GM19035 (cell line): ENCODE measurements around the gene GRIN3A.
"Not testable (repeated sequence)": the region's sequence is repeated elsewhere in the genome, so short reads cannot be mapped to it uniquely, and the experiment has no call there.

ENCODE experiments used
- ATAC-seq: cut with Tn5 transposase; IDR thresholded peaks from one replicate; pipeline ENCODE4 v1.9.1; 2021; ENCODE audit not compliant: unreplicated experiment

The GRIN3A gene

GRCh38 chr9:101585740-101586139, 152.7 kb downstream of the GRIN3A start:
- no peak for ATAC-seq

DNA sequence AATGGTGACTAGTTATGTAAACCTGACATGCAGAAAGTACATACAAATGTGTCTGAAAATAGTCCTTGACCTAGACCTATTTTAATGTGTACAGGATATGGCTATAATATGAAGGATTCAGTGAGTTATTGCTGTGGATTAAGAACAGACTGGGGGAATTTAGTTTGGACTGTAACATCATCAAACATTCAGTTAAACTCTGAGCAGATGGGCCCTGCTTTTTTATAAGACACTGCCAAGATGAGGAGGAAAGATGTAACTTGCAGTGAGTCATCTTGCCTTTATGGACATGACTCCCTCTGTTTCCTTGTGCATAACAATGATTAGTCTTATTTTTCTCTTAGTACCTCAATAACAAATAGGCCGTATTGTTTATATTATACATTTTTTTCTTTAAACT, 155.9 kb downstream of the GRIN3A start:
- ATAC-seq = no peak

- ATAC-seq = no peak
These were observed 158.5 kb downstream of the GRIN3A start for GRCh38 chr9:101579711-101580545.

DNA sequence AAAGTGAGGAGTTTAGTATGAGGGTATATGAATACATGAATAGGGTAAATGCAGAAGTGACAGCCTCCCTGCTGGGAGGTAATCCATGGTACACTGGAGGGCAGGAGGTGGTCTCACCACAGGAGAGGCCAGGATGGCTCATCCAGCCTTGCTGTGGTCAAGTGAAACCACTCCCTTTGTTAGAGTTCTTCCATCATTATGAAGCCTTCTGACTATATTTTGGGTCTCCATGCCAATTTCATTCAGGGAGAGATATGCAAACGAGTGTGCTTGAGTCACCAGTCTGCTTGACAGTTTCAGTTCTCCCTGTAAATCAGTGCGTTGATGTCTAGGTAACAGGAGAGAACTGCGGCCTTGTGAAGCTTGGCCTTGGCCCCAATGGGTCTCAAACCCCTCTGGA, 160.1 kb downstream of the GRIN3A start:
- no peak for ATAC-seq

DNA sequence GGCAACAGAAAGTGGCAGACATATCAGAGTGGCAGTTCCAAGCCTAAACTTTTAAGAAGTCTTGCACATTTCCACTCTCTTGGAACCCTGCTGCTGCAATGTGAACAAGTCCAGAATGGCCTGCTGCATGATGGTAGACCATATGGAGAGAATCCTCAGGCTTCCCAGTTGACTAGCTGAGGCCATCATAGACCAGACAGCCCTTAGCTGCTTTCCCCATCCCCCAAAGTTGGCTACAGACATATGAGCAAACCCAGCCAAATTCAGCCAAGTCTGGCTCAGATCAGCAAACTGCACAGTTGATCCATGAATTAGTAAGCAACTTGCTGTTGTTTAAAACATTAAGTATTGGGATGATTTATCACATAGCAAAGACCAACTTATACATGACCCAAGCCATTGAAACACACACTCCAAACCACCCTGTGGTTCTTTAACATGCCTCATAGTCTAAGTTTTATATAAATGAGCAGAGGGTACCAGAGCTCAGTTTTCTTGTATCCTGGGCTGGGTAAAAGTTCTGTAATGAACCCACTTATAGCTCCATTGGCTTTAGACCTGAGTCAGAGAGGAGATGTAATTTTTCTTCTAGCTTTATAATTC, 163.6 kb downstream of the GRIN3A start:
- no peak for ATAC-seq

DNA sequence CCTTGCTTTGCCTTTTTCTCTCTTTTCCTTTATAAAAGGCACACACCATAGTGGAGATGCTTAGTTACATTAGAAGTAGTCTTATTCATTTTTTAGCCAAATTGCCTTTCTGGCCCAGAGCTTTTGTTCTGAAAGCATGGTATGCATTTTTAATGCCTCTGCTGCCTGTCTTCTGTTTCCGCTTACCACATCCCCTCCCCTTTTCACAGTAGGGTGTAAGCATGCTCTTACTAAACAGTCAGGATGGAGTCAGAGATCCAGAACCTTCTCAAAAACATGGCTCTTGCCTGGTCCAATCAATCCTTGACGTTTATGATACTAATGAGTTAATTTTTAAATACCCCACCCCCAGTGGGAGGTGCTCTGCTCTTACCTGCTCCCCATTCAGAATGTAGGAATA, 166.1 kb downstream of the GRIN3A start:
- no peak for ATAC-seq

- no peak for ATAC-seq
These were observed 167.3 kb downstream of the GRIN3A start for GRCh38 chr9:101571114-101571513.

- ATAC-seq = no peak
These were observed 168.5 kb downstream of the GRIN3A start for GRCh38 chr9:101569741-101570501.

DNA sequence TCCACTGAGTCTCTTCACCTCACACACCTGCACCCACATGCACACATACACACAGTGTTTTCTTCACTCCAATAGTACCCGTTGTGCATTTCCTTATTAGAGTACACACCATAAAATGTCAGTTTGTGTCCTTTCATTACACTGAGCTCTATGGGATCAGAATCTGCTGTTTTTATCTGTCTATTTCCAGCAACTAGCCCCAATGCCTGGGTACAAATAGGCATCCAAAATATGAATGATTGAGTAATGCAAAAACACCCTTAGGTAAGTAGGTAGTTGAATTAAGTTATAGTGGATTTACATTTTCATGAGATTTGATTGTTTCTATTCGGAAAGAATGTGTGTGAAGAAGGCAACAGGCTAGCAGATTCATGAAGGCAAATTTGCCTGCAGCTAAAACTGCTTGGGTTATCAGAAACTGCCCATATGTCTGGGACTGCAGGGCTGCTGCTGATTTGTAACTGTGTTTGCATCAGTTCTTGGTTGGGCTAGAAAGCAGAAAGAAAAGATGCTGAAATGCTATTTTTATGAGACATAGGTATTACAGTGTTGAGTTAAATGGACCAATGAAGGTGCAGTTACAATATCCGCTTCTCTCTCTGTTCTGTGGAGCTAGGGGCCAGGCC, 170.6 kb downstream of the GRIN3A start:
- no peak for ATAC-seq

- ATAC-seq = peak; percentile 66
These were observed 171.3 kb downstream of the GRIN3A start for GRCh38 chr9:101566904-101567724.

- no peak for ATAC-seq
These were observed 174.2 kb downstream of the GRIN3A start for GRCh38 chr9:101564252-101564651.

GRCh38 chr9:101562966-101563365, 175.5 kb downstream of the GRIN3A start:
- ATAC-seq = no peak

GRCh38 chr9:101561740-101562139, 176.7 kb downstream of the GRIN3A start:
- no peak for ATAC-seq

- not testable (repeated sequence) for ATAC-seq
These were observed 188.9 kb downstream of the GRIN3A start for GRCh38 chr9:101549472-101550098.

DNA sequence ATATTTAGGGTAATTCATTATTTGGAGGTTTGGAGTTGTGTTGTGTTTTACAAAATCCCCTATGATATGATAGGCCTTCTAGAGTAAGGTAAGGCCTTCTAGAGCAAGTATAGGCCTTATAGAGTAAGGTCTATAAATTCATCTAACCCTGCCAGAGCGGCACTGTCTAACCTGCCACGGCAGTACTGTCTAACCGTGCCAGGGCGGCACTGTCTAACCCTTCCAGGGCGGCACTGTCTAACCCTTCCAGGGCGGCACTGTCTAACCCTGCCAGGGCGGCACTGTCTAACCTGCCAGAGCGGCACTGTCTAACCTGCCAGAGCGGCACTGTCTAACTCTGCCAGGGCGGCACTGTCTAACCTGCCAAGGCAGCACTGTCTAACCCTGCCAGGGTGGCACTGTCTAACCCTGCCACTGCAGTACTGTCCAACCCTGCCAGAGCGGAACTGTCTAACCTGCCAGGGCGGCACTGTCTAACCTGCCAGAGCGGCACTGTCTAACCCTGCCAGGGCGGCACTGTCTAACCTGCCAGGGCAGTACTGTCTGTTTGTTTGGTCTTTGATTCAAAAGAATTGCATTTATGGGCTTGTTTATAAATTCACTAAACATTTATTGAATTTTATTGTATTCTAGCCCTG, 195.2 kb downstream of the GRIN3A start:
- no peak for ATAC-seq

- no peak for ATAC-seq
These were observed 198.4 kb downstream of the GRIN3A start for GRCh38 chr9:101540069-101540468.

DNA sequence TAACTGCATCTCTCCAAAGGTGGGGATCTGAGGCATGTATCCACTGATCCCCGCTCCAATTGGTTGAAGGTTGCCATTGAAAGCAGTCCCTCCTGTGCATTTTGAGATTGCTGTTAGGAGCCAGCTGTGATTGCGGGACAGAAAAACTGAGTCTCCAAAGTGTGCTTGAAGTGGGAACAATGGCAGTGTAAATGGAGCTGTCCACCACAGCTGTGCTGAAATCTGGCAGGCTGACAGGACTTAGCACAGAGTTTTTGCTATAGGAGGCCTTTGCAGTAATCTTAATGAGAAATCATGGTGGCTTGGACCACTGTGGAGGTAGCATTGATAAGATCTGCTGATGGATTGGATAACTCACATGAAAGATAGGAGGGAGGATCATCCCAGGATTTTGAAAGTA, 201.5 kb downstream of the GRIN3A start:
- ATAC-seq = no peak

DNA sequence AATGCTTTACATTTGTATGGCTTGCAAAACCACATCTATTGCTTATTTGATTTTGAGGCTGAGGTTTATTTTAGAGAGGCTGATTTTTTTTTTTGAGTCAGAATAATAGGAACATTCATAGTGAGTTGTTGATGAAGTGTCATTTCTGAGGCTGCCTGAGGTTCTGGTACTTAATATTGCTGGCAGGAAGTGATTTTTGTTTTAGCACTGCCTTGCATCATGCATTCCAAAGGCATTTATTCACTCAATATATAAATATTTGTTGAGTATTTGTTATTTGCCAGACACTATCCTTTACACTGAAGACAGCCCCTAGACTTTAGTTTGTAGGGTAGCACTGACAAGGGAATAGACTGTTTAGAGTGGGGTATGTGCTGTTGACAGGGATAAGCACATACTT, 202.1 kb downstream of the GRIN3A start:
- no peak for ATAC-seq

DNA sequence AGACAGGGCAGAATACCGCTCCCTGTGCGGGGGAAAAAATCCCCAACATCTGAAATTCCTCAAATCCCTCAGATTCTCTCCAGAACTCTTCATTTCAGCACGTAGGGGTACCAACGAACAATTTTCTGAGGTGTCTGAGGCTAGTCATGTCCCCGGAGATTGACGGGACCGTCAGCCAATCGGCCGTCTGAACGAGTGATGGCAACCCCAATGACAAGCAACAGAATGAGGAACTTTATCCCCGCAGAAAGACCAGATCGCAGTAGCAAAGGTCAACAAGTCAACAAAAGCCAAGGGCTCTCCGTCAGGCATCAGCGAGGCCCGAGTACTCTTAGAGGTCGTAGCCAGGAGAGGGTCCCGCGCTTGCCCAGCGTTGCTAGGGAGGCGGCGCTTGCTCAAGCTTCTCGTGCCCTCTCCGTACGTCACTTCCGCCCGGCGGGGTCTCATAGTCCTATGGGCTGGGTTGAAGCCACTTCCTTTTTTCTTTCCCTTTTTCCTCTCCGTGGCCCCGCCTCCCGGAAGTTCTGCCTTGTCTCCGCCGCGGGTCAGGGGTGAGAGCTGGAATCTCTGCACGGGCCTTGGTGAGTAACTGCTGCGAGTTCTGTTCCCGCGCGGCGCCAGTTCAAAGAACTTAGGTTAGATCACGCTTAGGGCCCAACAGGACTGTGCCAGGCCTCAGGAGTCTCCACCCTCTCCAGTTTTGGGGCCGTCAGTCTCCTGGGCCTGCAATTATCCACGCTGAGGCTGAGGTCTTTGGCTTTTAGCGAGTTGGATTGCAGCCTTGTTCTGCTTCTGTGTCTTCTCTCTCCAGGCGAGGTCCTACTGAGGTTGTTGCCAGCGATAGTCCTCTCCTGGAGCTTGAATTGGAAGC, 204.9 kb downstream of the GRIN3A start, which contains the start of gene RNF20:
Gene RNF20 (plus strand): TSS at position 520 of the 871 bp plus-strand sequence. CDS start 1,571 bp downstream, outside the sequence.
- ATAC-seq = peak; percentile 98
